ENCODE measurements around the gene NKX1-2. TPM values are rescaled to one million over a fixed set of nuclear protein-coding genes. Genes with fewer than 3 reads are reported as not detected.

The NKX1-2 gene
- polyA plus RNA-seq, 1 of the 3 experiments (the other 2 are of a cell fraction): not detected

DNA sequence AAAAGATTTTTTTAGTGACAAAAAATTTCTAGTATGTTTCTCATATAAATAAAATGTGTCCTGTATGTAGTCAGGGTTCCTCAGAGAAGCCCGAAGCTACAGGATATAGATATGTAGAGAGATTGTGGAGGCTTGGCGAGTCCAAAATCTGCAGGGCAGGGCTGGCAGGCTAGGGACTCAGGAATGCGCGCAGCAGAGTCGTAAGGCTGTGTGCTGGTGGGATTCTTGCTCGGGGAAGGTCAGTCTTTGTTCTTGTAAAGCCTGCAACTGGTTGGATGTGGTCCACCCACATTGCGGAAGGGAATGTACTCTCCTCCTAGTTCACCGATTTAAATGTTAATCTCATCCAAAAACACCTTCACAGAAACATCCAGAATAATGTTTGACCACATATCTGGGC is 42.4 kb upstream of the NKX1-2 start:
- no peak overlapping the region for H2AFZ ChIP-seq (ENCODE audit: low read depth)
- H3K4me1 ChIP-seq (ENCODE audit: control insufficient read depth in 1 of 2, insufficient read depth in 2 of 2, low read depth in 1 of 2, low read length in 1 of 2): peaks cover 0 to 18% of the 10 kb centered on the region in 2 experiments; a peak in 1 of 4 replicates
- CTCF ChIA-PET: interaction anchor here (1.0 kb wide), 1 partner anchor 12 kb away, joined by 3 read pairs; no protein-coding TSS in a partner anchor
- no peaks in the 10 kb centered on the region for H3K9me2 ChIP-seq
- H3K4me2 ChIP-seq: no peak overlapping the region
- no peaks in the 10 kb centered on the region for H3F3A ChIP-seq (replicated peaks; ENCODE audit: insufficient read depth)
- no peak overlapping the region for H3K27ac ChIP-seq (ENCODE audit: low read depth in 2 of 2, low read length in 1 of 2)
- H3K9ac ChIP-seq: no peak overlapping the region
- H3K9me3 ChIP-seq: no peaks in the 10 kb centered on the region
- no peak overlapping the region for H3K4me3 ChIP-seq (ENCODE audit: low read depth in 2 of 2, low read length in 1 of 2)
- H3K79me2 ChIP-seq (ENCODE audit: insufficient read depth): no peaks in the 10 kb centered on the region
- TF ChIP-seq CHD2 (IDR thresholded peaks at IDR 0.05; ENCODE audit: low read length, partially characterized antibody) (no peak), YY1 (IDR thresholded peaks at IDR 0.05; ENCODE audit: low read depth) (no peak), RAD21 (IDR thresholded peaks at IDR 0.05; ENCODE audit: low read length) (no peak), GATA2 (CRISPR knock-in tag; IDR thresholded peaks at IDR 0.05) (no peak), NFIC (IDR thresholded peaks at IDR 0.05; ENCODE audit: borderline replicate concordance) (no peak), FOSL2 (IDR thresholded peaks at IDR 0.05; ENCODE audit: borderline replicate concordance, low read depth) (no peak), SMC3 (IDR thresholded peaks at IDR 0.05; ENCODE audit: low read depth, low read length) (no peak), RCOR1 (IDR thresholded peaks at IDR 0.05; ENCODE audit: low read length) (no peak), TEAD4 (IDR thresholded peaks at IDR 0.05; ENCODE audit: borderline replicate concordance, insufficient read depth) (no peak), RXRA (IDR thresholded peaks at IDR 0.05; ENCODE audit: borderline replicate concordance, low read depth) (no peak), TAF1 (IDR thresholded peaks at IDR 0.05; ENCODE audit: borderline replicate concordance, low read depth, low read length) (no peak), SIN3A (IDR thresholded peaks at IDR 0.05; ENCODE audit: borderline replicate concordance, low read depth, low read length) (no peak), ELF1 (IDR thresholded peaks at IDR 0.05) (no peak)
- TF ChIP-seq, protein P1, sequence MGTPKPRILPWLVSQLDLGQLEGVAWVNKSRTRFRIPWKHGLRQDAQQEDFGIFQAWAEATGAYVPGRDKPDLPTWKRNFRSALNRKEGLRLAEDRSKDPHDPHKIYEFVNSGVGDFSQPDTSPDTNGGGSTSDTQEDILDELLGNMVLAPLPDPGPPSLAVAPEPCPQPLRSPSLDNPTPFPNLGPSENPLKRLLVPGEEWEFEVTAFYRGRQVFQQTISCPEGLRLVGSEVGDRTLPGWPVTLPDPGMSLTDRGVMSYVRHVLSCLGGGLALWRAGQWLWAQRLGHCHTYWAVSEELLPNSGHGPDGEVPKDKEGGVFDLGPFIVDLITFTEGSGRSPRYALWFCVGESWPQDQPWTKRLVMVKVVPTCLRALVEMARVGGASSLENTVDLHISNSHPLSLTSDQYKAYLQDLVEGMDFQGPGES (IDR thresholded peaks at IDR 0.05; ENCODE audit: low read depth, low read length): no peak
- TF ChIP-seq, protein P2, sequence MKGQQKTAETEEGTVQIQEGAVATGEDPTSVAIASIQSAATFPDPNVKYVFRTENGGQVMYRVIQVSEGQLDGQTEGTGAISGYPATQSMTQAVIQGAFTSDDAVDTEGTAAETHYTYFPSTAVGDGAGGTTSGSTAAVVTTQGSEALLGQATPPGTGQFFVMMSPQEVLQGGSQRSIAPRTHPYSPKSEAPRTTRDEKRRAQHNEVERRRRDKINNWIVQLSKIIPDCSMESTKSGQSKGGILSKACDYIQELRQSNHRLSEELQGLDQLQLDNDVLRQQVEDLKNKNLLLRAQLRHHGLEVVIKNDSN (IDR thresholded peaks at IDR 0.05; ENCODE audit: borderline replicate concordance, low read depth): no peak
- no peaks in the 10 kb centered on the region for H3K27me3 ChIP-seq (ENCODE audit: insufficient read depth)
- H4K20me1 ChIP-seq (ENCODE audit: insufficient read depth): no peaks in the 10 kb centered on the region
- peaks cover 3 to 6% of the 10 kb centered on the region in 2 experiments for H3K36me3 ChIP-seq (replicated peaks in 1 of 2; ENCODE audit: control insufficient read depth in 1 of 2, insufficient read depth in 2 of 2, low read length in 1 of 2)
- POLR2A ChIA-PET: no interaction called here
- no peak for DNase-seq
- 94% methylated on average over 8 of the region's 8 CpGs for WGBS (ENCODE audit: low lambda C conversion rate)

DNA sequence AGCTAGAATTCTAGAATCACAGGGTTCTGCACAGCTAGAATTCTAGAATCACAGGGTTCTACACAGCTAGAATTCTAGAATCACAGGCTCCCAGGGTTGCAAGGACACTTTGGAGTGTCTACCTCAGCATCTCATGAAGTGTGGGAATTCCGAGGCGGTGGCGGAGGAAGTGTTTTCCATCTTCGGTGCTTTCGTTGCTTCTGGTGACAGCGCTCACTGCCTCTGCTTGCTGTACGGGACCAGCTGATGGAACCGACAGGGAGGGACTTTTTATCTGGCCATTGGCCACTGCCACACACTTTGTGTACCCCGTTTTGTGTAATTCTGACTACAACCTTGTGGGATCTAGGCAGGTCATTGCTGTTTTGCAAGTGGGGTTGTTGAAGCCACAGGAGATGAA is 41.3 kb upstream of the NKX1-2 start:
- Histone ChIP-seq H3F3A (replicated peaks; ENCODE audit: insufficient read depth) (no peaks in the 10 kb centered on the region), H3K9me3 (no peaks in the 10 kb centered on the region), H3K79me2 (ENCODE audit: insufficient read depth) (no peaks in the 10 kb centered on the region), H2AFZ (ENCODE audit: low read depth) (no peak overlapping the region), H4K20me1 (ENCODE audit: insufficient read depth) (no peaks in the 10 kb centered on the region), H3K4me1 (ENCODE audit: control insufficient read depth in 1 of 2, insufficient read depth in 2 of 2, low read depth in 1 of 2, low read length in 1 of 2) (peaks cover 0 to 7% of the 10 kb centered on the region in 2 experiments; a peak in 1 of 4 replicates), H3K4me3 (ENCODE audit: low read depth in 2 of 2, low read length in 1 of 2) (no peak overlapping the region), H3K9me2 (no peaks in the 10 kb centered on the region), H3K9ac (no peak overlapping the region), H3K27ac (ENCODE audit: low read depth in 2 of 2, low read length in 1 of 2) (no peak overlapping the region), H3K27me3 (ENCODE audit: insufficient read depth) (no peaks in the 10 kb centered on the region), H3K4me2 (no peak overlapping the region), H3K36me3 (replicated peaks in 1 of 2; ENCODE audit: control insufficient read depth in 1 of 2, insufficient read depth in 2 of 2, low read length in 1 of 2) (peaks cover 3 to 6% of the 10 kb centered on the region in 2 experiments)
- WGBS (ENCODE audit: low lambda C conversion rate): 97% methylated on average over 9 of the region's 9 CpGs
- TF ChIP-seq, protein P1 (IDR thresholded peaks at IDR 0.05; ENCODE audit: low read depth, low read length): no peak
- TF ChIP-seq, protein P3, sequence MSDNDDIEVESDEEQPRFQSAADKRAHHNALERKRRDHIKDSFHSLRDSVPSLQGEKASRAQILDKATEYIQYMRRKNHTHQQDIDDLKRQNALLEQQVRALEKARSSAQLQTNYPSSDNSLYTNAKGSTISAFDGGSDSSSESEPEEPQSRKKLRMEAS (IDR thresholded peaks at IDR 0.05; ENCODE audit: low read depth): no peak
- no peak for TF ChIP-seq FOSL2 (IDR thresholded peaks at IDR 0.05; ENCODE audit: borderline replicate concordance, low read depth)
- no peak for TF ChIP-seq GABPA (IDR thresholded peaks at IDR 0.05; ENCODE audit: low read depth)
- no peak for TF ChIP-seq MEF2A (IDR thresholded peaks at IDR 0.05; ENCODE audit: borderline replicate concordance, low read depth)
- TF ChIP-seq, protein P4, sequence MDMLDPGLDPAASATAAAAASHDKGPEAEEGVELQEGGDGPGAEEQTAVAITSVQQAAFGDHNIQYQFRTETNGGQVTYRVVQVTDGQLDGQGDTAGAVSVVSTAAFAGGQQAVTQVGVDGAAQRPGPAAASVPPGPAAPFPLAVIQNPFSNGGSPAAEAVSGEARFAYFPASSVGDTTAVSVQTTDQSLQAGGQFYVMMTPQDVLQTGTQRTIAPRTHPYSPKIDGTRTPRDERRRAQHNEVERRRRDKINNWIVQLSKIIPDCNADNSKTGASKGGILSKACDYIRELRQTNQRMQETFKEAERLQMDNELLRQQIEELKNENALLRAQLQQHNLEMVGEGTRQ (IDR thresholded peaks at IDR 0.05; ENCODE audit: borderline replicate concordance, low read depth, low read length): no peak
- TF ChIP-seq NFIC (IDR thresholded peaks at IDR 0.05; ENCODE audit: borderline replicate concordance): no peak
- TF ChIP-seq SIN3A (IDR thresholded peaks at IDR 0.05; ENCODE audit: borderline replicate concordance, low read depth, low read length): no peak
- no peak for TF ChIP-seq CHD2 (IDR thresholded peaks at IDR 0.05; ENCODE audit: low read length, partially characterized antibody)
- TF ChIP-seq, protein P5, sequence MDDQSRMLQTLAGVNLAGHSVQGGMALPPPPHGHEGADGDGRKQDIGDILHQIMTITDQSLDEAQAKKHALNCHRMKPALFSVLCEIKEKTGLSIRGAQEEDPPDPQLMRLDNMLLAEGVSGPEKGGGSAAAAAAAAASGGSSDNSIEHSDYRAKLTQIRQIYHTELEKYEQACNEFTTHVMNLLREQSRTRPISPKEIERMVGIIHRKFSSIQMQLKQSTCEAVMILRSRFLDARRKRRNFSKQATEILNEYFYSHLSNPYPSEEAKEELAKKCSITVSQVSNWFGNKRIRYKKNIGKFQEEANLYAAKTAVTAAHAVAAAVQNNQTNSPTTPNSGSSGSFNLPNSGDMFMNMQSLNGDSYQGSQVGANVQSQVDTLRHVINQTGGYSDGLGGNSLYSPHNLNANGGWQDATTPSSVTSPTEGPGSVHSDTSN (IDR thresholded peaks at IDR 0.05): no peak
- no peak for TF ChIP-seq MXI1 (IDR thresholded peaks at IDR 0.05; ENCODE audit: low read depth, low read length)
- TF ChIP-seq RAD21 (IDR thresholded peaks at IDR 0.05; ENCODE audit: low read length): no peak
- no peak for DNase-seq
- ChIA-PET POLR2A (no interaction called here), CTCF (interaction anchor here (1.1 to 1.6 kb wide), 2 partner anchors 249 to 496 kb away, joined by 3 to 4 read pairs; no protein-coding TSS in a partner anchor)

Data from SK-N-SH (cell line).